ENCODE measurements around the gene CFAP410.

DNA sequence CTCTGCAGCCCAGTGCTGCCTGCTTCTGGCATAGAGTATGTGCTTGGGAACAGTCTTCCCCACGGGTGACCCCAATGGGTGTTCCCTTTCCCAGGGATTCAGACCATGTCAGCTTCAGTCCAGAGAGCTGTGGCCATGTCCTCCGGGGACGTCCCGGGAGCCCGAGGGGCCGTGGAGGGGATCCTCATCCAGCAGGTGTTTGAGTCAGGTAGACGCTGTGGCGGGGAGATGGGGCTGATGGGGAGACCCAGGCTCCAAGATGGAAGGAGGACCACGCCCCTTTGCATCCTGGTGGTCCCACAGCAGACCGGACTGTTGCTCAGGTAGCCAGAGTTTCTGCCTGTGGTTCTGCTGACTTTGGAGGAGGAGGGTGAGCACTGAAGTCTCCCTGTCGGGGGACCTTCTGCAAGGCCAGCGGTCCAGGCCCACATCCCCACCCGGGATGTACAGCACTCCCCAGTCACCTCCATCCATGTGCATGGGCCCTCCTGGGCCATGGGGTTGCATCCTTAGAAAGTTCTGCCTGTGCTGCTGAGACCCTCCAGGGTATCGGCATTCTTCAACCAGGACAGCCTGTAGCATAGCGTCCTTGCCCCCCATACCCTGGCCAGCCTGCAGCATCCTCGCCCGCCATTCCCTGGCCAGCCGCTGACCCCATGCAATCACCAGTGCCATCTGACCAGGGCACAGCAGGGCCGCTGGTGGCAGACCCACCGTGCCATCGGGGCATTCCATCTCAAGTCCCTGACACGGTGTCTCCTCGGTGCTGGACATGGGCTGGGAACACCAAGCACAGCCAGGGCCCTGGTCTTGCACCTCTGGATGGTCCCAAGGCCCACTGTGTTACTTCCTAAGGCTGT, 50.7 kb downstream of the CFAP410 start:
- TF ChIP-seq CTCF (IDR thresholded peaks at IDR 0.05), result no peak
- TF ChIP-seq POLR2A (IDR thresholded peaks at IDR 0.05), result no peak

All from vagina (tissue), 2 donors.